ENCODE data around the gene SRGAP1. TPM values are rescaled to one million over a fixed set of nuclear protein-coding genes. Genes with fewer than 3 reads are reported as not detected.

The SRGAP1 gene
- total and polyA plus RNA-seq, 2 of the 4 experiments (the other 2 are of a cell fraction), result 10.0 to 10.2 TPM

DNA sequence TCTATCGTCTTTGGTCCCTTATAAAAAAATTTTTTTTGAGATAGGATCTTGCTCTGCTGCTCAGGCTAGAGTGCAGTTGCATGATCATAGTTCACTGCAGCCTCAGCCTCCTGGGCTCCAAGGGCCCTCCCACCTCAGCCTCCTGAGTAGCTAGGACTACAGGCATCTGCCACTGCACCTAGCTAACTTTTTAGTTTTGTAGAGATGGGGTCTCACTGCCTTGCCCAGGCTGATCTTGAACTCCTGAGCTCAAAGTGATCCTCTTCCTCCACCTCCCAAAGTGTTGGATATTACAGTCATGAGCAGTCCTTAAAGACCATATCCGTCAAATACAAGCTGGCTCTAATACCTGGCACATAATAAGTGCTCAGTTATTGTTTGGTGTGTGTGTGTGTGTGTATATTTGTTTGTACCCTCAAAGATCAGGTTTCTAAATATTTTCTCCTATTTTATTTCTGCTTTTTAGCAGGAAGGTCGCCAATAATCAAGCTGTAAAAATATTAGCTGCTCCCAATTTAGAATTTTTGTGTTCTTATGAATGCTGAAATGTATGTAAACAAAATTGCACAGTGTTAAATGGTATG is 30.5 kb downstream of the SRGAP1 start:
- WGBS, 2 experiments (ENCODE audit: extremely low coverage in 2 of 2, insufficient read length in 1 of 2), result no CpG with 5 or more reads among the region's 3 CpGs
- H3K4me2 ChIP-seq (ENCODE audit: low read depth, low read length), result peak overlapping the region; percentile 1
- dilution Hi-C loops (cut with HindIII; ENCODE audit: low sequenced_read_pairs, unreplicated experiment), result no loop called here
- no peaks in the 10 kb centered on the region for H3K27me3 ChIP-seq (ENCODE audit: control insufficient read depth, insufficient read depth, low read length)
- no peak overlapping the region for H3K56ac ChIP-seq (ENCODE audit: extremely low read depth, insufficient read depth, low read length)
- no peak overlapping the region for H3K4me3 ChIP-seq (ENCODE audit: insufficient read depth, low read depth, low read length)
- H4K5ac ChIP-seq (ENCODE audit: low read depth, low read length), result 0 out of 2 replicates have a peak overlapping the region, but pooled peaks have one; percentile 5
- H3K4me1 ChIP-seq (ENCODE audit: control insufficient read depth, insufficient read depth, low read length), result peaks cover 10% of the 10 kb centered on the region
- peaks cover 12 to 63% of the 10 kb centered on the region in 2 experiments for H3K79me1 ChIP-seq (ENCODE audit: low read depth in 1 of 2, low read length in 2 of 2)
- in situ Hi-C loops (cut with MboI; ENCODE audit: low sequenced_read_pairs), result no loop called here
- peak overlapping the region; percentile 20 for H3K18ac ChIP-seq (ENCODE audit: low read depth, low read length)
- no peak overlapping the region for H3K9ac ChIP-seq (ENCODE audit: low read depth, low read length)
- no peak overlapping the region for H2AFZ ChIP-seq (replicated peaks; ENCODE audit: low read length, poor library complexity)
- DNase-seq (no peak), ATAC-seq (ENCODE audit: low read depth) (no peak; the same call in 1 of the 2 replicates)
- no peak overlapping the region; a peak in 1 of 4 replicates for H4K8ac ChIP-seq (ENCODE audit: low read depth in 2 of 2, low read length in 2 of 2)
- peak overlapping the region; percentile 14; the same call in 1 of the 2 replicates for H3K27ac ChIP-seq (ENCODE audit: insufficient read depth, low read length)
- intact Hi-C loops (cut with micrococcal nuclease), result no loop called here
- peaks cover 69% of the 10 kb centered on the region for H4K20me1 ChIP-seq (ENCODE audit: insufficient read depth, low read length)
- H3K36me3 ChIP-seq (ENCODE audit: control insufficient read depth, insufficient read depth, low read length), result peaks cover 6% of the 10 kb centered on the region
- H2AK9ac ChIP-seq (replicated peaks; ENCODE audit: low read depth, low read length, poor library complexity), result no peak overlapping the region
- peak overlapping the region; percentile 11; the same call in 1 of the 2 replicates for H2AK5ac ChIP-seq (ENCODE audit: low read depth, low read length)
- H3K4ac ChIP-seq (ENCODE audit: low read depth, low read length), result peak overlapping the region; percentile 6; the same call in 1 of the 2 replicates
- no peak overlapping the region for H4K91ac ChIP-seq (ENCODE audit: insufficient read depth, low read depth, low read length)
- peak overlapping the region; percentile 45 for H2BK5ac ChIP-seq (ENCODE audit: low read depth, low read length, poor library complexity, severe bottlenecking)
- H3K14ac ChIP-seq (replicated peaks; ENCODE audit: low read depth, low read length), result peak overlapping the region; percentile 24
- ChIA-PET CTCF (interaction anchor here (0.5 to 1.2 kb wide), 2 partner anchors 10 to 43 kb away, joined by 3 read pairs; no protein-coding TSS in a partner anchor), POLR2A (ENCODE audit: unreplicated experiment) (interaction anchor here (0.6 kb wide), 1 partner anchor 26 kb away, joined by 9 read pairs; no protein-coding TSS in a partner anchor)
- peak overlapping the region; percentile 67 for H3K23ac ChIP-seq (ENCODE audit: low read depth, low read length)
- BruUV-seq (replicated peaks), result no TSS peak
- H2BK15ac ChIP-seq (ENCODE audit: low read depth, low read length), result no peak overlapping the region
- H2BK20ac ChIP-seq (ENCODE audit: low read depth, low read length), result no peak overlapping the region
- H3K9me1 ChIP-seq (ENCODE audit: insufficient read depth, low read length), result peaks cover 17% of the 10 kb centered on the region
- no peaks in the 10 kb centered on the region for H3K9me3 ChIP-seq (ENCODE audit: control insufficient read depth, insufficient read depth, low read length)
- no peak overlapping the region for H2BK120ac ChIP-seq (ENCODE audit: low read depth, low read length)
- TF ChIP-seq BHLHE40 (IDR thresholded peaks at IDR 0.05; ENCODE audit: low read depth, low read length), result no peak
- TF ChIP-seq CHD1 (IDR thresholded peaks at IDR 0.05; ENCODE audit: low read depth, low read length), result no peak
- no peak for TF ChIP-seq FOS (IDR thresholded peaks at IDR 0.05; ENCODE audit: low read depth, low read length)
- no peak for TF ChIP-seq NFE2L2 (IDR thresholded peaks at IDR 0.05; ENCODE audit: low read depth, low read length)
- no peak for TF ChIP-seq RCOR1 (IDR thresholded peaks at IDR 0.05; ENCODE audit: insufficient replicate concordance, low read length)
- TF ChIP-seq, protein P1, sequence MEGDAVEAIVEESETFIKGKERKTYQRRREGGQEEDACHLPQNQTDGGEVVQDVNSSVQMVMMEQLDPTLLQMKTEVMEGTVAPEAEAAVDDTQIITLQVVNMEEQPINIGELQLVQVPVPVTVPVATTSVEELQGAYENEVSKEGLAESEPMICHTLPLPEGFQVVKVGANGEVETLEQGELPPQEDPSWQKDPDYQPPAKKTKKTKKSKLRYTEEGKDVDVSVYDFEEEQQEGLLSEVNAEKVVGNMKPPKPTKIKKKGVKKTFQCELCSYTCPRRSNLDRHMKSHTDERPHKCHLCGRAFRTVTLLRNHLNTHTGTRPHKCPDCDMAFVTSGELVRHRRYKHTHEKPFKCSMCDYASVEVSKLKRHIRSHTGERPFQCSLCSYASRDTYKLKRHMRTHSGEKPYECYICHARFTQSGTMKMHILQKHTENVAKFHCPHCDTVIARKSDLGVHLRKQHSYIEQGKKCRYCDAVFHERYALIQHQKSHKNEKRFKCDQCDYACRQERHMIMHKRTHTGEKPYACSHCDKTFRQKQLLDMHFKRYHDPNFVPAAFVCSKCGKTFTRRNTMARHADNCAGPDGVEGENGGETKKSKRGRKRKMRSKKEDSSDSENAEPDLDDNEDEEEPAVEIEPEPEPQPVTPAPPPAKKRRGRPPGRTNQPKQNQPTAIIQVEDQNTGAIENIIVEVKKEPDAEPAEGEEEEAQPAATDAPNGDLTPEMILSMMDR (conservative IDR thresholded peaks at IDR 0.05; ENCODE audit: low read depth, low read length), result no peak
- no peak for TF ChIP-seq POLR2A (IDR thresholded peaks at IDR 0.05; ENCODE audit: low read depth, low read length)
- TF ChIP-seq MXI1 (IDR thresholded peaks at IDR 0.05; ENCODE audit: borderline replicate concordance, low read depth, low read length), result no peak
- no peak for TF ChIP-seq RFX5 (IDR thresholded peaks at IDR 0.05; ENCODE audit: low read depth, low read length)
- no peak for TF ChIP-seq RAD21 (IDR thresholded peaks at IDR 0.05; ENCODE audit: low read length)
- TF ChIP-seq, protein P2, sequence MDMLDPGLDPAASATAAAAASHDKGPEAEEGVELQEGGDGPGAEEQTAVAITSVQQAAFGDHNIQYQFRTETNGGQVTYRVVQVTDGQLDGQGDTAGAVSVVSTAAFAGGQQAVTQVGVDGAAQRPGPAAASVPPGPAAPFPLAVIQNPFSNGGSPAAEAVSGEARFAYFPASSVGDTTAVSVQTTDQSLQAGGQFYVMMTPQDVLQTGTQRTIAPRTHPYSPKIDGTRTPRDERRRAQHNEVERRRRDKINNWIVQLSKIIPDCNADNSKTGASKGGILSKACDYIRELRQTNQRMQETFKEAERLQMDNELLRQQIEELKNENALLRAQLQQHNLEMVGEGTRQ (IDR thresholded peaks at IDR 0.05; ENCODE audit: low read depth, low read length), result no peak
- no peak for TF ChIP-seq ELK1 (IDR thresholded peaks at IDR 0.05; ENCODE audit: borderline replicate concordance, low read depth, low read length)
- no peak for TF ChIP-seq SMC3 (IDR thresholded peaks at IDR 0.05; ENCODE audit: low read depth, low read length)
- no peak for TF ChIP-seq MAFK (IDR thresholded peaks at IDR 0.05; ENCODE audit: low read depth, low read length)
- no peak for TF ChIP-seq MAZ (IDR thresholded peaks at IDR 0.05; ENCODE audit: borderline replicate concordance, low read depth, low read length)
